Nephron progenitor cell (in vitro differentiated cells): ENCODE results near the gene CTDSPL.

Experiments used
- DNase-seq: peaks from one replicate; pipeline ENCODE4 v3.0.0; 2021
- H3K27ac Mint-ChIP-seq: 2 replicates; pipeline ENCODE4 v1.8.0; 2021; ENCODE audit warnings: mild to moderate bottlenecking, moderate library complexity, mixed read lengths
- H3K27me3 Mint-ChIP-seq: 2 replicates; pipeline ENCODE4 v1.8.0; 2021; ENCODE audit warnings: mild to moderate bottlenecking, low read depth, mixed read lengths; ENCODE audit not compliant: poor library complexity
- H3K36me3 Mint-ChIP-seq: 2 replicates; pipeline ENCODE4 v1.8.0; 2021; ENCODE audit warnings: low read depth, mixed read lengths
- H3K4me1 Mint-ChIP-seq: 2 replicates; pipeline ENCODE4 v1.8.0; 2021; ENCODE audit warnings: mixed read lengths
- H3K4me3 Mint-ChIP-seq: 2 replicates; pipeline ENCODE4 v1.8.0; 2021; ENCODE audit warnings: mild to moderate bottlenecking, moderate library complexity, mixed read lengths
- H3K9me3 Mint-ChIP-seq: 2 replicates; pipeline ENCODE4 v1.8.0; 2021; ENCODE audit warnings: mild to moderate bottlenecking, moderate library complexity, mixed read lengths
- CTCF ChIP-seq: fragments of 200-600 bp; sonication (generic); IDR thresholded peaks from 2 replicates; pipeline ENCODE4 v1.5.0; 2021; ENCODE audit warnings: antibody characterized with exemption

The CTDSPL gene

GRCh38 chr3:38006031-38006430 is 144.4 kb downstream of the CTDSPL start:
- Mint-ChIP-seq H3K27me3 (peaks cover 3% of the 10 kb centered on the region), H3K36me3 (peaks cover 12% of the 10 kb centered on the region), H3K4me1 (peaks cover 16% of the 10 kb centered on the region), H3K9me3 (no peaks in the 10 kb centered on the region), H3K4me3 (no peak overlapping the region), H3K27ac (no peak overlapping the region)
- TF ChIP-seq CTCF: no peak
- no peak for DNase-seq

- peaks cover 16% of the 10 kb centered on the region for H3K4me1 Mint-ChIP-seq
- peaks cover 3% of the 10 kb centered on the region for H3K27me3 Mint-ChIP-seq
- H3K36me3 Mint-ChIP-seq: peaks cover 12% of the 10 kb centered on the region
Observed at GRCh38 chr3:38006445-38006995, 144.8 kb downstream of the CTDSPL start.

GRCh38 chr3:38007754-38008090 is 146.0 kb downstream of the CTDSPL start:
- peaks cover 3% of the 10 kb centered on the region for H3K27me3 Mint-ChIP-seq
- DNase-seq: no peak

More at GRCh38 chr3:38006445-38006995, 144.8 kb downstream of the CTDSPL start:
- H3K9me3 Mint-ChIP-seq: no peaks in the 10 kb centered on the region
- TF ChIP-seq CTCF: no peak
- DNase-seq: no peak
- H3K4me3 Mint-ChIP-seq: no peak overlapping the region
- H3K27ac Mint-ChIP-seq: no peak overlapping the region

GRCh38 chr3:38008191-38008701 is 146.6 kb downstream of the CTDSPL start:
- H3K9me3 Mint-ChIP-seq: no peaks in the 10 kb centered on the region
- no peak for TF ChIP-seq CTCF
- no peak for DNase-seq
- no peak overlapping the region for H3K4me3 Mint-ChIP-seq
- H3K27me3 Mint-ChIP-seq: peaks cover 3% of the 10 kb centered on the region
- H3K4me1 Mint-ChIP-seq: peaks cover 11% of the 10 kb centered on the region
- peaks cover 12% of the 10 kb centered on the region for H3K36me3 Mint-ChIP-seq
- H3K27ac Mint-ChIP-seq: no peak overlapping the region

More at GRCh38 chr3:38007754-38008090, 146.0 kb downstream of the CTDSPL start:
- H3K4me3 Mint-ChIP-seq: no peak overlapping the region
- H3K36me3 Mint-ChIP-seq: peaks cover 12% of the 10 kb centered on the region
- H3K9me3 Mint-ChIP-seq: no peaks in the 10 kb centered on the region
- TF ChIP-seq CTCF: no peak
- peaks cover 16% of the 10 kb centered on the region for H3K4me1 Mint-ChIP-seq
- no peak overlapping the region for H3K27ac Mint-ChIP-seq

- Mint-ChIP-seq H3K4me1 (peaks cover 7% of the 10 kb centered on the region), H3K27ac (peak overlapping the region; percentile 36), H3K4me3 (no peak overlapping the region), H3K9me3 (peaks cover 1% of the 10 kb centered on the region), H3K27me3 (no peaks in the 10 kb centered on the region), H3K36me3 (peaks cover 19% of the 10 kb centered on the region)
- no peak for TF ChIP-seq CTCF
- no peak for DNase-seq
Observed at GRCh38 chr3:38008971-38009580, 147.4 kb downstream of the CTDSPL start.
